Smooth muscle cell (in vitro differentiated cells): ENCODE data around the gene DZIP1. TPM values are rescaled to one million over a fixed set of nuclear protein-coding genes. Genes with fewer than 3 reads are reported as not detected.
"Not testable (repeated sequence)": the region's sequence is repeated elsewhere in the genome, so short reads cannot be mapped to it uniquely, and the experiment has no call there.

Experiments used
- DNase-seq: peaks from one replicate; lab custom pipeline; 2025; ENCODE audit not compliant: unreplicated experiment; lab: John Stamatoyannopoulos, UW
- H2AFZ ChIP-seq: fragments of 200-600 bp; sonication (generic); 2 replicates; pipeline ENCODE4 v1.6.0; 2016; ENCODE audit warnings: antibody characterized with exemption, low read depth, mild to moderate bottlenecking
- H3F3A ChIP-seq: fragments of 200-600 bp; sonication (generic); 2 replicates; pipeline ENCODE4 v1.6.0; 2017; ENCODE audit warnings: antibody characterized with exemption, low read depth
- H3K27ac ChIP-seq: fragments of 200-600 bp; sonication (generic); 2 replicates; pipeline ENCODE4 v1.5.1; 2016; ENCODE audit warnings: low read depth, mild to moderate bottlenecking
- H3K27me3 ChIP-seq: fragments of 200-600 bp; sonication (generic); 2 replicates; pipeline ENCODE4 v1.6.1; 2016; ENCODE audit warnings: low read depth, mild to moderate bottlenecking
- H3K36me3 ChIP-seq: fragments of 200-600 bp; sonication (generic); 2 replicates; pipeline ENCODE4 v1.5.1; 2016; ENCODE audit warnings: low read depth
- H3K4me1 ChIP-seq: fragments of 200-600 bp; sonication (generic); 2 replicates; pipeline ENCODE4 v1.5.1; 2016; ENCODE audit warnings: low read depth
- H3K4me2 ChIP-seq: fragments of 200-600 bp; sonication (generic); 2 replicates; pipeline ENCODE4 v1.6.0; 2016; ENCODE audit warnings: mild to moderate bottlenecking
- H3K4me3 ChIP-seq: fragments of 200-600 bp; sonication (generic); 2 replicates; pipeline ENCODE4 v1.5.1; 2016; ENCODE audit warnings: mild to moderate bottlenecking
- H3K79me2 ChIP-seq: fragments of 200-600 bp; sonication (generic); 2 replicates; pipeline ENCODE4 v1.6.0; 2016; ENCODE audit warnings: low read depth, mild to moderate bottlenecking
- H3K9ac ChIP-seq: fragments of 200-600 bp; sonication (generic); 2 replicates; pipeline ENCODE4 v1.6.0; 2016; ENCODE audit warnings: low read depth
- H3K9me3 ChIP-seq: fragments of 200-600 bp; sonication (generic); replicated peaks from 2 replicates; pipeline ENCODE4 v1.5.1; 2016; ENCODE audit warnings: low read depth
- H4K20me1 ChIP-seq: fragments of 200-600 bp; sonication (generic); 2 replicates; pipeline ENCODE4 v1.6.0; 2016; ENCODE audit warnings: low read depth
- WGBS: methylation state at CpG from one replicate; pipeline ENCODE4 v1.1.7; 2016; ENCODE audit warnings: low lambda C conversion rate; 5-methylcytosine and 5-hydroxymethylcytosine counted together
- polyA plus RNA-seq: library from polyadenylated mRNA; unstranded; fragments of >200 nt; fragmentation: Nextera tagmentation; extraction: Ambion mirVana; gene quantifications from 2 replicates; pipeline ENCODE4 v1.2.1, GENCODE V29; 2016
- total RNA-seq: library from RNA; depleted of rRNA; stranded (reverse); fragments of >200 nt; gene quantifications from 2 replicates; pipeline ENCODE4 v1.2.3, GENCODE V29; 2014
- TF ChIP-seq, protein P1 (sequence below): fragments of 200-600 bp; sonication (generic); IDR thresholded peaks from 2 replicates; pipeline ENCODE4 v1.5.1; 2017; ENCODE audit warnings: borderline replicate concordance, mild to moderate bottlenecking, antibody characterized with exemption; ENCODE audit not compliant: insufficient read depth, poor library complexity, severe bottlenecking

Gene DZIP1, protein sequence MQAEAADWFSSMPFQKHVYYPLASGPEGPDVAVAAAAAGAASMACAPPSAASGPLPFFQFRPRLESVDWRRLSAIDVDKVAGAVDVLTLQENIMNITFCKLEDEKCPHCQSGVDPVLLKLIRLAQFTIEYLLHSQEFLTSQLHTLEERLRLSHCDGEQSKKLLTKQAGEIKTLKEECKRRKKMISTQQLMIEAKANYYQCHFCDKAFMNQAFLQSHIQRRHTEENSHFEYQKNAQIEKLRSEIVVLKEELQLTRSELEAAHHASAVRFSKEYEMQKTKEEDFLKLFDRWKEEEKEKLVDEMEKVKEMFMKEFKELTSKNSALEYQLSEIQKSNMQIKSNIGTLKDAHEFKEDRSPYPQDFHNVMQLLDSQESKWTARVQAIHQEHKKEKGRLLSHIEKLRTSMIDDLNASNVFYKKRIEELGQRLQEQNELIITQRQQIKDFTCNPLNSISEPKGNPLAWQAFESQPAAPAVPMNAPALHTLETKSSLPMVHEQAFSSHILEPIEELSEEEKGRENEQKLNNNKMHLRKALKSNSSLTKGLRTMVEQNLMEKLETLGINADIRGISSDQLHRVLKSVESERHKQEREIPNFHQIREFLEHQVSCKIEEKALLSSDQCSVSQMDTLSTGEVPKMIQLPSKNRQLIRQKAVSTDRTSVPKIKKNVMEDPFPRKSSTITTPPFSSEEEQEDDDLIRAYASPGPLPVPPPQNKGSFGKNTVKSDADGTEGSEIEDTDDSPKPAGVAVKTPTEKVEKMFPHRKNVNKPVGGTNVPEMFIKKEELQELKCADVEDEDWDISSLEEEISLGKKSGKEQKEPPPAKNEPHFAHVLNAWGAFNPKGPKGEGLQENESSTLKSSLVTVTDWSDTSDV
- 23.6 and 45.3 TPM in 2 replicates for total RNA-seq
- 8.2 and 15.2 TPM in 2 replicates for polyA plus RNA-seq

DNA sequence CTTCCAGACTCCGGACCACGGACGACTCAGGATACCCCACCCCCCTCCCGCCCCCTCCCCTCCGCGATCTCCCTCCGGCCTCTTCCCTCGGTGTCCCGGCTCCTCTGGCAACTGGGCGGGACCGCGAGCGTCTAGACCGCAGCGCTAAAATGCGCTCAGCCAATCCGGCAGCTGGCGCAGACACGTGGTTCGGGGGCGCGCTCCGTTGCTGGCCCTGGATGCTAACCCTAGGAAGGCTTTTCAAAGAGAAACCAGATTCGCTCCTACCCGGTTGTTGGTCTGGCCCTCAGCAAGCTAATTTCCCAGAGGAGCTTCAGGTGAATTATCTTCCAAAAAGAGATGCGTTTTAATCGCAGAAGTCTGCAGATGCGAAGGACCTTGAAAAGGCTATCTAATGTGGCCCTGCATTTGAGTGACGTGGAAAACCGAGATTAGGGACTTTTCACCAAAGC, at the start of gene DZIP1:
TSS of gene DZIP1 (minus strand) at position 106 of the 452 bp plus-strand sequence. CDS start 2,677 bp downstream, outside the sequence.
- H3K79me2 ChIP-seq = peaks cover 27% of the 10 kb centered on the region
- 2% methylated on average over 22 of the region's 30 CpGs for WGBS
- peak; percentile 70 for DNase-seq
- H3K27me3 ChIP-seq = no peaks in the 10 kb centered on the region
- no peaks in the 10 kb centered on the region for H3K9me3 ChIP-seq
- H3K27ac ChIP-seq = peak within 1 kb of the TSS; percentile 55
- peaks cover 25% of the 10 kb centered on the region for H3K4me1 ChIP-seq
- H4K20me1 ChIP-seq = peaks cover 25% of the 10 kb centered on the region
- no peaks in the 10 kb centered on the region for H3F3A ChIP-seq
- TF ChIP-seq, protein P1, sequence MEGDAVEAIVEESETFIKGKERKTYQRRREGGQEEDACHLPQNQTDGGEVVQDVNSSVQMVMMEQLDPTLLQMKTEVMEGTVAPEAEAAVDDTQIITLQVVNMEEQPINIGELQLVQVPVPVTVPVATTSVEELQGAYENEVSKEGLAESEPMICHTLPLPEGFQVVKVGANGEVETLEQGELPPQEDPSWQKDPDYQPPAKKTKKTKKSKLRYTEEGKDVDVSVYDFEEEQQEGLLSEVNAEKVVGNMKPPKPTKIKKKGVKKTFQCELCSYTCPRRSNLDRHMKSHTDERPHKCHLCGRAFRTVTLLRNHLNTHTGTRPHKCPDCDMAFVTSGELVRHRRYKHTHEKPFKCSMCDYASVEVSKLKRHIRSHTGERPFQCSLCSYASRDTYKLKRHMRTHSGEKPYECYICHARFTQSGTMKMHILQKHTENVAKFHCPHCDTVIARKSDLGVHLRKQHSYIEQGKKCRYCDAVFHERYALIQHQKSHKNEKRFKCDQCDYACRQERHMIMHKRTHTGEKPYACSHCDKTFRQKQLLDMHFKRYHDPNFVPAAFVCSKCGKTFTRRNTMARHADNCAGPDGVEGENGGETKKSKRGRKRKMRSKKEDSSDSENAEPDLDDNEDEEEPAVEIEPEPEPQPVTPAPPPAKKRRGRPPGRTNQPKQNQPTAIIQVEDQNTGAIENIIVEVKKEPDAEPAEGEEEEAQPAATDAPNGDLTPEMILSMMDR = no peak
- peak within 1 kb of the TSS; percentile 94 for H2AFZ ChIP-seq
- H3K4me3 ChIP-seq = peak within 1 kb of the TSS; percentile 85
- H3K4me2 ChIP-seq = peak within 1 kb of the TSS; percentile 88
- no peaks in the 10 kb centered on the region for H3K36me3 ChIP-seq
- H3K9ac ChIP-seq = peak within 1 kb of the TSS; percentile 39

DNA sequence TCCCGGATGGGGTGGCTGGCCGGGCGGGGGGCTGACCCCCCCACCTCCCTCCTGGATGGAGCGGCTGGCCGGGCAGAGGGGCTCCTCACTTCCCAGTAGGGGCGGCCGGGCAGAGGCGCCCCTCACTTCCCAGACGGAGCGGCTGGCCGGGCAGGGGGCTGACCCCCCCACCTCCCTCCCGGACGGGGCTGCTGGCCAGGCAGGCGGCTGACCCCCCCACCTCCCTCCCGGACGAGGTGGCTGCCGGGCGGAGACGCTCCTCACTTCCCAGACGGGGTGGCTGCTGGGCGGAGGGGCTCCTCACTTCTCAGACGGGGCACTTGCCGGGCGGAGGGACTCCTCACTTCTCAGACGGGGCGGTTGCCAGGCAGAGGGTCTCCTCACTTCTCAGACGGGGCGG, 46.5 kb upstream of the DZIP1 start:
- H3K79me2 ChIP-seq = peaks cover 38% of the 10 kb centered on the region
- DNase-seq, H3K9ac ChIP-seq, H3K27me3 ChIP-seq, H2AFZ ChIP-seq, H3K4me3 ChIP-seq, H3K4me2 ChIP-seq, H3K4me1 ChIP-seq, H3K9me3 ChIP-seq, H3K27ac ChIP-seq, H3K36me3 ChIP-seq, H3F3A ChIP-seq: not testable (repeated sequence)
- peaks cover 31% of the 10 kb centered on the region for H4K20me1 ChIP-seq
- WGBS = 100% methylated on average over 2 of the region's 28 CpGs

DNA sequence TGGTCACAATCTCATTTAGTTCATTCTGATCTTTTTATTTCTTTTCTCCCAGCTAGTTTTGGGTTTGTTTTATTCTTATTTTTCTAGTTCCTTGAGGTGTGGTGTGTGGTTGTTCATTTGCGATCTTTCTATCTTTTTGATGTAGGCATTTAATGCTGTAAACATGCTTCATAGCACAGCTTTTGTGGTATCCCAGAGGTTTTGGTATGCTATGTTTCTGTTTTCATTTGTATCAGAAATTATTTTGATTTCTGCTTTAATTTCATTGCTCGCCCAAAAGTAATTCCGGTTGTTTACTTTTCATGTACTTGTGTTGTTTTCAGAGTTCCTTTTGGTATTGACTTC, 45.0 kb upstream of the DZIP1 start:
- no peak for DNase-seq
- peaks cover 46% of the 10 kb centered on the region for H4K20me1 ChIP-seq
- 100% methylated on average over 3 of the region's 3 CpGs for WGBS
- no peak overlapping the region for H2AFZ ChIP-seq
- H3K9me3 ChIP-seq = no peaks in the 10 kb centered on the region
- H3K27me3 ChIP-seq = no peaks in the 10 kb centered on the region
- H3K4me3 ChIP-seq = no peak overlapping the region
- no peak overlapping the region for H3K27ac ChIP-seq
- H3K4me1 ChIP-seq = no peaks in the 10 kb centered on the region
- no peak overlapping the region for H3K9ac ChIP-seq
- peaks cover 53% of the 10 kb centered on the region for H3K79me2 ChIP-seq
- H3F3A ChIP-seq = no peaks in the 10 kb centered on the region
- H3K36me3 ChIP-seq = no peaks in the 10 kb centered on the region
- no peak overlapping the region for H3K4me2 ChIP-seq
- TF ChIP-seq, protein P1 = no peak

DNA sequence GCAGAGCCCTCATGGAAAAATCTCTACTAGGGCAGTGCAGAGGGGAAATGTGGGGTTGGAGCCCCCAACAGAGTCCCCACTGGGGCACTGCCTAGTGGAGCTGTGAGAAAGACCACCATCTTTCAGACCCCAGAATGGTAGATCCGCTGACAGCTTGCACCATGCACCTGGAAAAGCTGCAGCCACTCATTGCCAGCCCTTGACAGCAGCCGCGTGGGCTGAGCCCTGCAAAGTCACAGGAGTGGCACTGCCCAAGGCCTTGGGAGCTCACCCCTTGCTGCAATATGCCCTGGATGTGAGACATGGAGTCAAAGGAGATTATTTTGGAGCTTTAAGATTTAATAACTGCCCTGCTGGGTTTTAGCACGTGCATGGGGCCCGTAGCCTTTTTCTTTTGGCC, 40.5 kb upstream of the DZIP1 start:
- H3K79me2 ChIP-seq = peaks cover 99% of the 10 kb centered on the region
- not testable (repeated sequence) for DNase-seq, H3K9me3 ChIP-seq, H3K27ac ChIP-seq, H3K4me3 ChIP-seq, H3K9ac ChIP-seq, H2AFZ ChIP-seq, H3F3A ChIP-seq, H3K36me3 ChIP-seq, H3K4me1 ChIP-seq, H3K4me2 ChIP-seq, H3K27me3 ChIP-seq
- peaks cover 92% of the 10 kb centered on the region for H4K20me1 ChIP-seq
- 97% methylated on average over 5 of the region's 5 CpGs for WGBS
